HG02840 (cell line): Measurements from ENCODE around the gene DSTYK.
A peak's percentile ranks its signal among the peaks of the same experiment; 100 is the strongest.

ENCODE experiments used
- ATAC-seq: cut with Tn5 transposase; IDR thresholded peaks from one replicate; pipeline ENCODE4 v1.9.1; 2021; ENCODE audit warnings: mild to moderate bottlenecking, moderate library complexity, moderate number of reproducible peaks; ENCODE audit not compliant: unreplicated experiment, low FRiP score

The DSTYK gene

DNA sequence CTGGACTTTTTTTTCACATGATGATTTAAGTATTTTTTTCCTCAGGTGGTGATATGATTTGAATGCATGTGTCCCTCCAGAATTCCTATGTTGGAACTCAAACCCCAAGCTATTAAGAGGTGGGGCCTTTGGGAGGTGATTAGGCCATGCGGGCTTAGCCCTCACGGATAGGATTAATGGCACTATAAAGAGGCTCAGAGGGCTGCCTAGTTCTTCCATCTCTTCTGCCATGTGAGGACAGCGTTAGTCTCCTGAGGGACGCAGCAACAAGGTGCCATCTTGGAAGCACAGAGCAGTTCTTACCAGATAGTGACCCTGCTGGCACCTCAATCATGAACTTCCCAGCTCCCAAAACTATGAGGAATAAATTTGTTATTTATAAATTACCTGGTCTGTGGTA lies 71.4 kb downstream of the DSTYK start:
- no peak for ATAC-seq

DNA sequence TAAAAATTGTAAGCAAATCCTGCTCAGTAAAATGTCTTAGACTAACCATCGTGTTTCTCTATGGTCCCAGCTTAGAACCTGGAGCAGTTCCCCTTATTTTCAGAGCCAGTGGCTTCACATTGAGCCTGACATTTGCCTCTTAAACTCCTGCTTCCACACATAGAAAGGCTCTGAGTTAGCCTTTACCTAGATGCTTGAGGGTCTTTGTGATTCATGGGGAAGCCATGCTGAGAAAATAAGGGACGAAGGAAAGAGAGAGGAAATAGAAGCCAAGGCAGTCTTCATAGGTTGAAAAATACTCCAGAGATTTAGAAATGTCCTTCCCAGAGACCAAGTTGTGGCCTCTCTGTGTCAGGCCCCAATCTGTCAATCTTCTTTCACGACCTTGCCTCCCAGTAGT lies 73.6 kb downstream of the DSTYK start:
- no peak for ATAC-seq

DNA sequence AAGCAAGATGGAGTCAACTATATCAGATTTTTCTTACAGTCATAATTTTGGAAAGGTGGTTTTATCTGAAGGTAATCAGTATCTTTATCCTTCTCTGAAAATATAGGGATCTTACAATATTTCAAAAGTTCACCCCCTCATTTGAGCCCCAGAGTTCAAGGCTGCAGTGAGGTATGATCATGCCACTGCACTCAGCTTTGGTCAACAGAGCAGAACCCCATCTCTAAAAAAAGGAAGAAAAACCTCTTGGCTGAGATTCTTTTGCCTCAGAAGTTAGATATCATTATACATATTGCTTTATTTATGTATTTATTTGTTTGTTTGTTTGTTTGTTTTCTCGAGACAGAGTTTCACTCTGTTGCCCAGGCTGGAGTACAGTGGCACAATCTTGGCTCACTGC lies 78.2 kb downstream of the DSTYK start:
- no peak for ATAC-seq

DNA sequence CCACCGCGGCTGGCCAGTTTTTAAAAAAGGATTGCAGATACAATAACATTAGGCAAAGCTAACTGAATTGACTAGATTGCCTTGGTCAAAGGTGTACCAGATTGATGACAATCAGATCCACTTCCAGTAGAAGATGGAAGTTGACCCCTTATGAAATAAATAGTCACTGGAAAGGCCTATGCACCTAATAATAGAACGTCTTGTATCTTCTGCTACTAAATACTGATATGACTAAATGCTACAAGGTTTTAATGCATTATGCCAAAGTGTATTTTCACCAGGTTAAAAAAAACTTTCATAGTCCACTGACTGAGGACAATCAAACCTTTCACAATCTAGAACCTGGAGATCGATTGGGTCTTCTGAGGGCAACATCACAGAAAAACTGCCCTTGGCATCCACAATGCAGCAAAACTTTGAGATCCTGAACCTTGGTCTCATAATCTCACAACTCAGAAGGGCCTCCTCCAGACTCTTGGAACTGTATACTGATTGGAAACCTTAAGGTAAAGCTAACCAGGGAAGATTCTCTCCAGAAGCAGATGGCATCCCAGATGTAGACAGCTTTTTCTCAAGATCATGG lies 82.0 kb downstream of the DSTYK start:
- ATAC-seq, result no peak

DNA sequence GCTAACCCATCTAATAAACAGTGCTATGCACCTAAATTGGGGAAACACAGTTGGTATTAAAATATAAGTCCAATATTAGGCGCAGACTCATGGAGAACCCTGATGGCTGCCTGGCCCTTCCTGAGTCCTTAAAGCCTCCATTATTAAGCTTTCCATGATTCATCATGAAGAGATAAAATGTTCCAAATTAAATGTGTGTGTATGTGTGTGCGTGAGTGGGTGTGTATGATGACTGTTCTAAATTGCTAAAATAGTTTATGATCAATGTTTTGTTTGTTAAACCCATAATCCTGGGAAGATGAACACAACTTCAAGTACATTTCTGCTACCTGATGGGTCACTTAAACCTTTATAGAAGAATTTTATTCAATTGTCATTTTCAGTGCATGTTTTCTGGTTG lies 83.5 kb downstream of the DSTYK start:
- no peak for ATAC-seq

- no peak for ATAC-seq
Observed at GRCh38 chr1:205127646-205128045, 83.9 kb downstream of the DSTYK start.

DNA sequence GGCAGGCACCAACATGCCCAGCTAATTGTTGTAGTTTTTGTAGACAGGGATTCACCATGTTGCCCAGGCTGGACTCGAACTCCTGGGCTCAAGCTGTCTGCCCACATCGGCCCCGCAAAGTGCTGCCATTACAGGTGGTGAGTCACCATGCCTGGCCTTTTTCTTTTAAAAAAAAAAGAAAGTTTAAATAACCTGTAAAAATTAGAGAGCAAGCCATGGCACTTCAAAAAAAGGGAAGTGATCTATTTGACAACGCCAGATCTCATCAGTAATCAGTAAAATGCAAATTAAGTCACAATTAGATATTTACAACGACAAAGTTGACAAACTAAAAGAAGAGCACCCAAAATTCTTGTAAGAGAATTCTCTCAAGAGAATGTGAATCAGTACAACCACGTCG lies 86.8 kb downstream of the DSTYK start:
- no peak for ATAC-seq

GRCh38 chr1:205122489-205122882 lies 89.0 kb downstream of the DSTYK start:
- ATAC-seq, result peak; percentile 13

DNA sequence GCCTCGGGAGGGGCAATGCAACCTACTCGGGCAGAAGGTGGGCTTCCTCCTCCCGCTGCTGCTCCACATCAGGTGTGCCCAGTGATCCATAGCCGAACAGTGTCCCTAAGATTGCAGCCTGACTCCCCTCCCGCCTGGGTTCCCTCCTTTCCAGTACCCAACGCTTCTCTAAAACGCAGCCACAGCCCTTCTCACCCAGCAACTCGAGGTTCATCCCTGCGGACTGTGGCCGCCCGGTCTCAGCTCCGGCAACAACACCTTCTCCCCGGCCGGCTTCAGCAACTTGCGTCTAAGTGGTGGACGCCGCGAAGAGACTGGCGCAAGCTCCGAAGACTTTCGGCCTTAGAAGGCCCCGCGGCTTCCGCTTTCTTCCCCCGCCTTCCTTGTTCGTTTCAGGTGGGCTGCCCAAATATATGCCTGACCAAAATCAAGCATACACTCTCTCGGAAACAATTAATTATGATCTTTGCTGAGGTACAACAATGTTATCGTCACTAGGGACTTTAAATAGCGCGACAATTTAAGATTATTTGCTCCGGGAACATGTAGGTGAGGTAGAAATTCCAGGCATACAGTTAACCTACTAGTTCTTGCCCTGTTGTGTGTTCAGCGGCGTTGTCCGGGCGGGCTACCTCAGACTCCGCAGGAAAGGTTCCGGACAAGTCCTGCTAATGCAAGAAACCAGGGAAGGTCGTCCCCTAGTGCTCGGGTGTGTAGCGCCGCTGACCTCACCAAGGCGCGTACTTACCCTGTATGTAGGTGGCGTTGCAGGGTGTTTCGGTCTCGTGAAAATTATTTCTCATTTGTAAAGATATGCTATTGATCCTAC lies 89.6 kb downstream of the DSTYK start, which contains the start of gene RBBP5:
RBBP5 (minus strand) TSS at position 319 of the 829 bp plus-strand sequence; CDS start at position 214, 105 bp downstream.
- ATAC-seq, result peak; percentile 84

DNA sequence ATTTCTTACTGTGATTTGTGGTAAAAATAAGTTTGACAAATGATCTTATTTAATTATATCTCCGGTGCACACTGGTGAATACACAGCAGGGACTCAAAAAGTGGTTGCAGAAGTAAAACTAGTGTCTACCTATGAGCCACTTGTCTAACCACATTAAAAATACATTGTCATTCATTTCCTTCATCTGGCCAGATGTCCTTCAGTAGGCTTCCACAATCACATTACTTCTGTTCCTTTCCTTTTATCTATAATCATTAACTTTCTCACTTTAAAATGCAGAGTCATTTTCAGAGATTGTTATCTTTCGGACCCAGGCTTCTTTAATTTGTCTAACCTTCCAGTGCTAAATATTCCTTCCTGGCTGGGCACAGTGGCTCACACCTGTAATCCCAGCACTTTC lies 92.8 kb downstream of the DSTYK start:
- ATAC-seq, result no peak

DNA sequence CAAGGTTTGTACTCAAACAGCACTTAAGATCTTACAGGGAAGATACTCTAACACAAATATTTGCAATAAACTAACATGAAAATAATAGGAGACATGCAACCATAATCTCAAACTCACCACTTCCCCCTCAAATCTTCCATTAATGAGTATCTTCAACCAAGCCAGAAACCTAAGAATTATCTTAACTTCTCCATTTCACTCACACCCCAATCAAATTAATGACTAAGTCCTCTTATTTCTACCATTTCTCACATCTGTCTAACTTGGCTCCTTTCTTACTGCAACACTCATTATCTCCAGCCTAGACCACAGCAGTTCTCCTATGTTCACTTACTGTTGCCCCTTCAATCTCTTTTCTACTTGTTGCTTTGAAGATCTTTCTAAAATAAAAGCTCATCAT lies 100.1 kb downstream of the DSTYK start:
- ATAC-seq, result no peak

DNA sequence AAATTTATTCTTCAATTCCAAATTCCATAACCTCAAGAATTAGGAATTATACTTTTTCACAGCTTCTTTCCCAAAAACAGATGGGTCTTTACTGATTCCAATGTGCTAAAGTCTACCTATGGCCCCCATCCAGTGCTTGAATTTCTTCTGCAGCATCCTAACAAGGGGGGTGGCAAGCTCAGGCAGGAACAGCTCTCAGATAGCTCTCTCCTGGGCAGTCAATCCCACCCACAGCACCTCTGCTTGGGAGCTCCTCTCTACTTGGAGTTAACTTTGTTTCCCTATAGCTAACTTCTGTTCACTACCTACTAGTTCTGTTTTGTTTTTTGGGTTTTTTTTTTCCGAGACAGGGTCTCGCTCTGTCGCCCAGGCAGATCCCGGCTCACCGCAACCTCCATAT lies 101.8 kb downstream of the DSTYK start:
- ATAC-seq, result no peak

DNA sequence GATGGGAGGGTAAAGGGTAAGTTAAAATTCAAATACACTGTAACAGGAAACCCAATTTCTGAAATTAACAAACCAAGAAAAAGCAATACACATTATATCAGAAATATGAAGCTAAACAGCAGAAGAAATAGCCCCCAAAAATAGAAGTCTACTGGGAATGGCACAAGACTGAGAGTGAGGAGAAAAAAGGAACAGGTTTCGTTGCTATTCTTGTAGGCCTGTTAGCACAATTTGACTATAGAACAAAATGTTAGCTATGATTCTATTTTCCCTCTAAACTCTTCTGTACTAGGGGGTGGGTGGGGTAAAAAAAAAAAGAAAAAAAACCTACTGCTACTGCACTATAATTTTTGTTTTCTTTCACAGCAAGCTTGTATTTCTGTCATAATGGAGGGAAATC lies 102.2 kb downstream of the DSTYK start:
- no peak for ATAC-seq

DNA sequence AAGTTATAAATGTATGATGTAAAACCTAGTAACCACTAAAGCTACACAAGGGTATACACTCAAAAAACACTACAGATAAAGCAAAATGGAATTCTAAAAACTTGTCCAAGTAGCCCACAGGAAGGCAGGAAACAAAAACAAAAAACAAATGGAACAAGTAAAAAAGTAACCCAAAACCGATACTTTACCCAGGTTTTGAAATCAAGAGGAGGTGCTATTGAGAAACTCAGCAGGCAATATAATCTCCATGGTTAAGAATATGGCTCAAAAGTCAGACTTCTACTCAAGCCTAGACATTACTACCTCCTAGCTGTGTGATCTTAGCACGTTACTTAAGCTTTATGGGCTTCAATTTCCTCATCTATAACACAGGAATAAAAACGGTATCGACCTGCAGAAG lies 103.0 kb downstream of the DSTYK start:
- no peak for ATAC-seq

DNA sequence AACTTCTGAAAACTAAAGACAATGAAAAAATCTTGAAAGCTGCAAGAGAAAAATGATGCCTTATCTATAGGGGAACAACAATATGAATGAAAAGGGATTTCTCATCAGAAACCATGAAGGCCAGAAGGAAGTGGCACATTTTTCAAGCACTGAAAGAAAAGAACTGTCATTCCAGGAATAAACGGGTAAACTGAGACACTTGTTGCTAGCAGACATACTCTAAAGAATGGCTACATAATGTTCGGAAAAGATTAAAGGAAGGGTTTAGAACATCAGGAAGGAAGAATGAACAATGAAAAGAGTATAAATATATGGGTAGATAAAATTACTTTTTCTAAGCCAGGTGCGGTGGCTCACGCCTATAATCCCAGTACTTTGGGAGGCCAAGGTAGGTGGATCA lies 104.2 kb downstream of the DSTYK start:
- no peak for ATAC-seq

GRCh38 chr1:205102404-205102803 lies 109.1 kb downstream of the DSTYK start:
- no peak for ATAC-seq

- ATAC-seq, result no peak
Observed at GRCh38 chr1:205098242-205098641, 113.3 kb downstream of the DSTYK start.

DNA sequence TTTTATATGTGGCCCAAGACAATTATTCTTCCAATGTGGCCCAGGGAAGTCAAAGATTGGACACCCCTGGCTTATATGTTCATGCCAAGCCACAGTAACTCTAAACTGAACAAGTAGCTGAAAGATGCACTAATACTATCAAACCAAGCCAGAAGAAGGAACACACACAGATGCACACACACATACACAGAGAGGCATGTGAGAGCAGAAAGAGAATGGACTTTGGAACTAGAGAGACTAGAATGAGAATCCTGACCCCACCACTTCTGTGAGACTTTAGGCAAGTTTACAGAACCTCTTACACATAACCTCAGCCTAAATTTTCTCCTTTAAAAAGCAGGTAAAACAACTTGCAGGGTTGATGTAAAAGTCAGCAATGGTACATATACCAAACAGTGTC lies 116.1 kb downstream of the DSTYK start:
- no peak for ATAC-seq
